ENCODE data around the gene FAM32A.

The FAM32A gene

DNA sequence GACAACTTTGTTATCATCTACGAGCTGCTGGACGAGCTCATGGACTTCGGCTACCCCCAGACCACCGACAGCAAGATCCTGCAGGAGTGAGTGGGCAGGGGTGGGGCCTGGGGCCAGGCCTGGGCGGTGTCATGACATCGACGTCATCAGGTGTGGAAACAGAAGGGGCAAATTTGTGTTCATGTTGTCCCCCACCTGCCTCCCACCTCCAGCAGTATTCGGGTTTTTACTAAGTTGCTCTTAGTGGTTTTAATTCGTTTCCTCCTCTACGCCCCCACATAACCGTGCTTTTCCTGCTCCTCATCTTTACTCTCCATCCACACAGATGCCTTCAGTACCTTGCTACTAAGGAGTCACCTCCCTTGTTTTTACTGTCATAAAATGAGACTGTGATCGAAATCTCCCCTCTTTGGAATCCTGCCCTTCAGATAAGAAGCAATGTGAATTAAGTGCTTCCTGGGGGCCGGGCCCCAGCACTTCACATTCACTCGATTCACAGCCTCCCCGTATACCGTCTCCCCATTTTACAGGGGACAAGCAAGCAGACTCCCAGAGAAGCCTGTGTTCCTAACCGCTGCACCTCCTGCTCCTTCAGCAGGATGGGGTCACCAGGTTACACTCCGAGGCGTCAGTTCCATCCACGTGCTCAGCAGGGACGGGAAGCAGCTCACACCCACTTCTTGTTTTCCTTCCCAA, 23.0 kb downstream of the FAM32A start:
- TF ChIP-seq, protein P1, sequence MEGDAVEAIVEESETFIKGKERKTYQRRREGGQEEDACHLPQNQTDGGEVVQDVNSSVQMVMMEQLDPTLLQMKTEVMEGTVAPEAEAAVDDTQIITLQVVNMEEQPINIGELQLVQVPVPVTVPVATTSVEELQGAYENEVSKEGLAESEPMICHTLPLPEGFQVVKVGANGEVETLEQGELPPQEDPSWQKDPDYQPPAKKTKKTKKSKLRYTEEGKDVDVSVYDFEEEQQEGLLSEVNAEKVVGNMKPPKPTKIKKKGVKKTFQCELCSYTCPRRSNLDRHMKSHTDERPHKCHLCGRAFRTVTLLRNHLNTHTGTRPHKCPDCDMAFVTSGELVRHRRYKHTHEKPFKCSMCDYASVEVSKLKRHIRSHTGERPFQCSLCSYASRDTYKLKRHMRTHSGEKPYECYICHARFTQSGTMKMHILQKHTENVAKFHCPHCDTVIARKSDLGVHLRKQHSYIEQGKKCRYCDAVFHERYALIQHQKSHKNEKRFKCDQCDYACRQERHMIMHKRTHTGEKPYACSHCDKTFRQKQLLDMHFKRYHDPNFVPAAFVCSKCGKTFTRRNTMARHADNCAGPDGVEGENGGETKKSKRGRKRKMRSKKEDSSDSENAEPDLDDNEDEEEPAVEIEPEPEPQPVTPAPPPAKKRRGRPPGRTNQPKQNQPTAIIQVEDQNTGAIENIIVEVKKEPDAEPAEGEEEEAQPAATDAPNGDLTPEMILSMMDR (IDR thresholded peaks at IDR 0.05) = no peak
- H3K4me2 ChIP-seq (ENCODE audit: low read length) = no peak overlapping the region
- no peak overlapping the region for H3K4me3 ChIP-seq (ENCODE audit: low read depth, low read length)
- no peaks in the 10 kb centered on the region for H3K27me3 ChIP-seq (ENCODE audit: control insufficient read depth, insufficient read depth, low read length)
- H2AFZ ChIP-seq = no peak overlapping the region
- H3K79me2 ChIP-seq = peaks cover 26% of the 10 kb centered on the region
- H3K36me3 ChIP-seq (ENCODE audit: control insufficient read depth, insufficient read depth, low read length) = no peaks in the 10 kb centered on the region
- H3K4me1 ChIP-seq = no peaks in the 10 kb centered on the region
- H3K9me3 ChIP-seq (ENCODE audit: control insufficient read depth, low read length) = no peaks in the 10 kb centered on the region
- no peak overlapping the region for H3K27ac ChIP-seq
- H3K9ac ChIP-seq = no peak overlapping the region

DNA sequence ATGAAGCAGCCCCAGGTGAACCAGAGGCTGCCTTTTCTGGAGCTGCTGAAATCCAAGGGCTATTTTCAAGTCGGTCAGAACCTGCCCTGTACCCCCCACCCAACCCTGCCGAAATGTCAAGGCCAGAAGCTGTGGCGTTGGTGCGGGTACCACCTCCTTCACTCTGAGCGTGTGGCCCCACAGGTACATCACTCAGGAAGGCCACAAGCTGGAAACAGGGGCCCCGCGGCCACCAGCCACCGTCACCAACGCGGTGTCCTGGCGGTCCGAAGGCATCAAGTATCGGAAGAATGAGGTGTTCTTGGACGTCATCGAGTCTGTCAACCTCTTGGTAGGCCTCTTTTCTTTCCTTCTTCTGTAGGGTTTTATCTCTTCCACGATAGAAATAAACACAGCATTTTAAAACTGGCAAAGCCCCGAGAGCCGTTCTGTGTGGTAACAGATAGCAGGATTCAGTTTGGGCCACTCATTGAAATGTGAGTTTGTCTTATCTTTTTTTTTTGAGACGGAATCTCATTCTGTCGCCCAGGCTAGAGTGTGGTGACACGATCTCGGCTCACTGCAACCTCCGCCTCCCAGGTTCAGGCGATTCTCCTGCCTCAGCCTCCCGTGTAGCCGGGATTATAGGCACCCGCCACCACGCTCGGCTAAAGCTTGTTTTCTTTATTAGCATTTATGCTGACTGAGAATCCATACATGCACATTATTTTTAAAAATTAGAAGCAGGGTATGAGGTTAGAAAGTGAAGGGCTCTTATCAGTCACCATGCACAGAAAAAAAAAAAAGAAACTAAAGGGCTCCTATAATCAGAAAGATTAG, 23.8 kb downstream of the FAM32A start:
- Histone ChIP-seq H3K27ac (no peak overlapping the region), H3K27me3 (ENCODE audit: control insufficient read depth, insufficient read depth, low read length) (no peaks in the 10 kb centered on the region), H3K9ac (no peak overlapping the region), H3K79me2 (peaks cover 32% of the 10 kb centered on the region), H3K4me3 (ENCODE audit: low read depth, low read length) (no peak overlapping the region), H3K36me3 (ENCODE audit: control insufficient read depth, insufficient read depth, low read length) (no peaks in the 10 kb centered on the region), H3K9me3 (ENCODE audit: control insufficient read depth, low read length) (no peaks in the 10 kb centered on the region), H3K4me2 (ENCODE audit: low read length) (no peak overlapping the region), H2AFZ (no peak overlapping the region), H3K4me1 (no peaks in the 10 kb centered on the region)
- TF ChIP-seq, protein P1 (IDR thresholded peaks at IDR 0.05) = no peak

DNA sequence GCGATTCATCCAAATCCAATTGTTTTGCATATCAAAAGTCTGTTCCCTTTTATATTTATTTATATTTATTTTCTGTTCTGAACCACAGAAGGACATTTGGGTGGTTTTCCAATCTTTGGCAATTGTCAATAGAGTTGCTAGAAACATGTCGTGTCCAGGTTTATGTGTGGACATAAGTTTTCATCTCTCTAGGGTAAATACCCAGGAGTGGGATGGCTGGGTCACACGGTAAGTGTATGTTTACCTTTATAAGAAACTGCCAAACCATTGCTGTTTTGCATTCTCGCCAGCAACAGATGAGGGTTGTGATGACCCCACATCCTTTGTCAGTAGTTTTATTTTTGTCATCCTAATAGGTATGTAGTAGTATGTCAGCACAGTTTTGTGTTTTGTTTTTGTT, 25.0 kb downstream of the FAM32A start:
- H3K27ac ChIP-seq = no peak overlapping the region
- H3K27me3 ChIP-seq (ENCODE audit: control insufficient read depth, insufficient read depth, low read length) = no peaks in the 10 kb centered on the region
- H3K4me1 ChIP-seq = no peaks in the 10 kb centered on the region
- H2AFZ ChIP-seq = no peak overlapping the region
- no peaks in the 10 kb centered on the region for H3K9me3 ChIP-seq (ENCODE audit: control insufficient read depth, low read length)
- H3K9ac ChIP-seq = no peak overlapping the region
- peaks cover 32% of the 10 kb centered on the region for H3K79me2 ChIP-seq
- TF ChIP-seq, protein P1 (IDR thresholded peaks at IDR 0.05) = no peak
- H3K4me3 ChIP-seq (ENCODE audit: low read depth, low read length) = no peak overlapping the region
- no peaks in the 10 kb centered on the region for H3K36me3 ChIP-seq (ENCODE audit: control insufficient read depth, insufficient read depth, low read length)
- H3K4me2 ChIP-seq (ENCODE audit: low read length) = no peak overlapping the region

DNA sequence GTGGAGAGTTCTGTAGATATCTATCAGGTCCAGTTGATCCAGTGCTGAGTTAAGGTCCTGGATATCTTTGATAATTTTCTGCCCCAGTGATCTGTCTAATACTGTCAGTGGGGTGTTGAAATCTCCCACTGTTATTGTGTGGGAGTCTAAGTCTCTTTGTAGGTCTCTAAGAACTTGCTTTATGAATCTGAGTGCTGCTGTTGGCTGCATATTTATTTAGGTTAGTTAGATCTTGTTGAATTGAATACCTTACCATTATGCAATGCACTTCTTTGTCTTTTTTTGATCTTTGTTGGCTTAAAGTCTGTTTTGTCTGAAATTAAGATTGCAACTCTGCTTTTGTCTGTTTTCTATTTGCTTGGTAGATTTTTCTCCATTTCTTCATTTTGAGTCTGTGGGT, 27.9 kb downstream of the FAM32A start:
- H3K4me1 ChIP-seq = no peaks in the 10 kb centered on the region
- H3K79me2 ChIP-seq = peaks cover 30% of the 10 kb centered on the region
- no peak overlapping the region for H3K27ac ChIP-seq
- no peaks in the 10 kb centered on the region for H3K27me3 ChIP-seq (ENCODE audit: control insufficient read depth, insufficient read depth, low read length)
- H3K36me3 ChIP-seq (ENCODE audit: control insufficient read depth, insufficient read depth, low read length) = no peaks in the 10 kb centered on the region
- H3K9ac ChIP-seq = no peak overlapping the region
- TF ChIP-seq, protein P1 (IDR thresholded peaks at IDR 0.05) = no peak
- H2AFZ ChIP-seq = no peak overlapping the region
- no peak overlapping the region for H3K4me3 ChIP-seq (ENCODE audit: low read depth, low read length)
- H3K9me3 ChIP-seq (ENCODE audit: control insufficient read depth, low read length) = no peaks in the 10 kb centered on the region
- no peak overlapping the region for H3K4me2 ChIP-seq (ENCODE audit: low read length)
